GM18505 (cell line): ENCODE results near the gene RARG.
"Not testable (repeated sequence)": the region's sequence is repeated elsewhere in the genome, so short reads cannot be mapped to it uniquely, and the experiment has no call there.

Experiments used
- ATAC-seq: cut with Tn5 transposase; IDR thresholded peaks from one replicate; pipeline ENCODE4 v1.9.1; 2021; ENCODE audit not compliant: unreplicated experiment
- POLR2A ChIP-seq: IDR thresholded peaks from 4 replicates; pipeline ENCODE4 v1.6.1; 2011; ENCODE audit warnings: borderline replicate concordance; ENCODE audit not compliant: insufficient read depth, insufficient read length; ENCODE audit errors: extremely low read depth

RARG gene

DNA sequence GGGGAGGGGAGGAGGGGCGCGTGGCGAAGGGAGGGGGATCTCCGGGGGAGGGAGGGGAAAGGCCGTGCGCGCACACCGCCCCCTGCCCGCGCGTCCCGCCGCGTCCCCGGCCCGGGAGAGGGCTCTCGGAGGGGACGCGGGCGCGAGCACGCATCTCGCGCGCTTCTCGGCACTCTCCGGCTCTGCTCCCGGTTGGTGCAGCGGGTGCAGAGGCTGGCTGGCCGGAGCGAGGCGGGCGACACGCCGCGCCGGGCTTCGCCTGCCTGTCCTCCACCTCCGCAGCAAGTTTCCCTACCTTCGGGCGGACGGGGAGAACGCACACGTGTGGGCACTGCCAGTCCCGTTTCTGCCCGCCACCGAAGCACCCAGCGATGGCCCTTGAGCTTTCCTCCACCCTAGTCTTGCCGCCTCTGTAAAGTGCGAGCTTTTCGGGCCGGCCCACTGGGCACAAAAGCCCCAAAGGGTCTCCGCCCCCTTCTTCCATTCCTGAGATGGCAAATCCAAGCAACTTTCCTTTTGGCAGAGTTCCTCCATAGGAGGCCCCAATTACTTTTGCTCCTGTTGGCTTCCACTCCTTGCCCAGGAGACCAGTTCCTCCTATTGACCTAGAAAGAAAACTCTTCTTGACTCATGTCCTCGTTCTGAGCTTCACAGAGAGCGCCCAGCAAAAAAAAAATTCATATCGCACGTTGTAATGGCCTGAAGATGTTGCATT is 50.9 kb downstream of the RARG start:
- ATAC-seq, result peak; percentile 46
- peak; percentile 27 for TF ChIP-seq POLR2A

DNA sequence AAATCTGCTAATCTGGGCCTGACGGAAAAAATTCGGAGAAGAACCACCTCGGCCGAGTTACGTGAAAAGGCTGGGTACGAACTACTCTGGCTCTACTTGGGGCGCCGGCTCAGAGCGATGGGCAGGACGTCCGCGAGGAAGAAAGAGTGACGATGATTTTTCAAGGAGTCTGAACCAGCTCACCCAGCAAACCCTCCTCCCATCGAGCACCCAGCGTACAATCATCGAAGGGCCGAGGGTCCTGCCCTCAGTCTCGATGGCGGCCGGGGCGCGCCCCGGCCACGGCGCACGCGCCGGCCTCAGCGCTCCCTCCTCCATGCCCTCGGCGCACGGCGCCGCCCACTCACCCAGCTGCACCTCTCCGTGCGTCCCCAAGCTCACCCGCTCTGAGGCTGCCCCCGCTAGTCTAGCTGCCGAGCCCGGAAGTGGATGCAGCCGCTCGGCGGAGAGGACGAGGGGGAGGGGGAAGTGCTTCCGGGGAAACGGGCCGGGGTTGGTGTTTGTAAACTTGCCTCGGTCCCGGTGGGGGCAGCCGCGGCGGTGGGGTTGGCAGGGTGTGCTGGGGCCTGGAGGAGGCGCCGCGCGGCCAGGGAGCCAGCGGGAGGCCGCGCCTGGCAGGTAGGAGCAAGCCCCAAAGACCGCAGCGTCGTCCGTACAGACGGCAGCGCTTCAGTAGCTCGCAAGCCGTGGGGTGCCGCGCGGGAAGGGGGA is 51.6 kb downstream of the RARG start, which contains the start of the genes CSAD and ZNF740:
Gene CSAD, minus strand, starts transcription at position 706 of the 711 bp plus-strand sequence. CDS start 7,455 bp downstream, outside the sequence.
Gene ZNF740, plus strand, starts transcription at position 503 of the 711 bp plus-strand sequence. CDS start 1,262 bp downstream, outside the sequence.
- peak; percentile 90 for TF ChIP-seq POLR2A
- peak; percentile 88 for ATAC-seq

DNA sequence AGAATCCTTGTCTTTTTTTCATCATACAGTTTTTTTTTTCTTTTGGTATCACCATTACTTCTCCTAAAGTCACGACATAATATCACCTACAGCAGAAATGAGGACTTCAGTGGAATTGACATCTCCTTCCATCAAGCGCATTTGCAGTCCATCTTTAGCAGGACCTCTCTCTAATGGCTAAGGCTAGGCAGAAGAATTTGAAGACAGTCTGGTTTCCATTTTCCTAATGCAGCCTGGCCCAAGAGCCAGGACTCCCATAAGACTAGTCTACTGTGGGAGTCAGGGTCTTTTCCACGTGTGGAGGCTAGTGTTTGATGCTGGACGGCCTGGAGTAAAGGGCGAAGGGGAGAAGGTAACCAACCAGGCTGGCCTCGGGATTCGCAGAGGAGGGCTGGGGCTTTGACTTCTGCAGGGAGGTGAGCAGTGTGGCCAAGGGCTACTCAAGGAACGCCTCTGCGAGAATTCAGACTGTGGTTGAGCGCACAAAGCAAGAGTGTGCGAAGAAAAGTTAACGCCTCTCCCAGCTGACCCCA is 52.3 kb downstream of the RARG start:
- TF ChIP-seq POLR2A, result no peak
- peak; percentile 1 for ATAC-seq

DNA sequence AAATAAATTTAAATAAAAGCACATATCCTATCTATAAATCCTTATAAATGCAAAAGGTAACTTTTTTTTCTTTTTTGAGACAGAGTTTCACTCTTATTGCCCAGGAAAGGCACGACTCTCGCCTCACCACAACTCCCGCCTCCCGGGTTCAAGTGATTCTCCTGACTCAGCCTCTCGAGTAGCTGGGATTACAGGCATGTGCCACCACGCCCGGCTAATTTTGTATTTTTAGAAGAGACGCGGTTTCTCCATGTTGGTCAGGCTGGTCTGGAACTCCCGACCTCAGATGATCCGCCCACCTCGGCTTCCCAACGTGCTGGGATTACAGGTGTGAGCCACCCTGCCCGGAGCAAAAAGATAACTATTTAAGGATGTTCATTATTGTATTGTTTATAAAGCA is 53.2 kb downstream of the RARG start:
- not testable (repeated sequence) for ATAC-seq

DNA sequence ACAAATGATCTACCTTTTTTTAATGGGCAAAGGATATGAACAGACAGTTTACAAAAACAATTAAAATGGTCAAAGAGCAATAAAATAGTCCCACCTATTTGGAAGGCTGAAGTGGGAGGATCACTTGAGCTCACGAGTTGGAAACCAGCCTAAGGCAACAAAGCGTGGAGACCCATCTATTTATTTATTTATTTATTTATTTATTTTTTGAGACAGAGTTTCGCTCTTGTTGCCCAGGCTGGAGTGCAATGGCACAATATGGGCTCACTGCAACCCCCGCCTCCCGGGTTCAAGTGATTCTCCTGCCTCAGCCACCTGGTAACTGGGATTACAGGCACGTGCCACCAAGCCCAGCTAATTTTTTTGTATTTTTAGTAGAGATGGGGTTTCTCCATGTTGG is 54.6 kb downstream of the RARG start:
- not testable (repeated sequence) for ATAC-seq

DNA sequence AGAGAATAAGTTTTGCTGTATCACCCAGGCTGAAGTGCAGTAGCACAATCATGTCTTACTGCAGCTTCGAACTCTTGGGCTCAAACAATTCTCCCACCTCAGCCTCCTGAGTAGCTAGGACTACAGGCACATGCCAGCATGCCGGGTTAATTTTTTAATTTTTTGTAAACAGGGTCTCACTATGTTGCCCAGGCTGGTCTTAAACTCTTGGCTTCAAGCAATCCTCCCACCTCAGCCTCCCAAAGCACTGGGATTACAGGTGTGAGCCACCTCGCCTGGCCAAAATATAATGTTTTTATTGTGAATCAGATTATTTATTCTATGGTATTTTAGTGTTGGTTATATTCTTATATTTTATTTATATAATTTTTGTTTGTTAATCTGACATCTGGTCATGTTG is 55.3 kb downstream of the RARG start:
- no peak for ATAC-seq

DNA sequence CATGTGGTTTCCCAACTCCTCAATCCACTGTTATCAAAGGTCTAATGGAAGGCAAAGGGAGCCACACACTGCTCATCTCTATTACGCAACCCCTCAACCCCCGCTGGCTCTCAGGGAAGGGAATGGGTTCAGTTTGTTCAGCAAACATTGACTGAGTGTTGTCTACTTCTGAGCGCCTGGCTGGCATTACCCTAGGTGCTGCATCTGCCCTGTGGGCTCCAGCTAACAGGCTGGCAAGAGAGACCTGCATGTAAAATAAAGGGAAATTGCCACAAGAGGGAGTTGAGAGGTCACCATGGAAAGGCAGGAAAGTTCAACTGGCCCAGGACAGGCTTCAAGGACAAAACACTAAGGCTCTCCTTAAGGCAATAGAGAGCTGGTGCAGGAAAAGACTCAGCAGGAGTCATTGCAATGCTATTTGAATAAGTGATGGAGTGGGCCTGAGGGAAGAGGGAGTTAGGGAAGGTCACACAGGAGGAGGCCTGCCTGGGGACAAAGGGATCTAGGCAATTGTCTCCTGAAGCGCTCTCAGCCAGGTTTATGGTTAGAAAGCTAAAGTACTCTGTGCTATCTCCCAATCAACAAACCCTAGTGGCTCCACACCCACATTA is 57.0 kb downstream of the RARG start:
- no peak for ATAC-seq
- no peak for TF ChIP-seq POLR2A

More for the DNA sequence above, 55.3 kb downstream of the RARG start:
- TF ChIP-seq POLR2A, result no peak

DNA sequence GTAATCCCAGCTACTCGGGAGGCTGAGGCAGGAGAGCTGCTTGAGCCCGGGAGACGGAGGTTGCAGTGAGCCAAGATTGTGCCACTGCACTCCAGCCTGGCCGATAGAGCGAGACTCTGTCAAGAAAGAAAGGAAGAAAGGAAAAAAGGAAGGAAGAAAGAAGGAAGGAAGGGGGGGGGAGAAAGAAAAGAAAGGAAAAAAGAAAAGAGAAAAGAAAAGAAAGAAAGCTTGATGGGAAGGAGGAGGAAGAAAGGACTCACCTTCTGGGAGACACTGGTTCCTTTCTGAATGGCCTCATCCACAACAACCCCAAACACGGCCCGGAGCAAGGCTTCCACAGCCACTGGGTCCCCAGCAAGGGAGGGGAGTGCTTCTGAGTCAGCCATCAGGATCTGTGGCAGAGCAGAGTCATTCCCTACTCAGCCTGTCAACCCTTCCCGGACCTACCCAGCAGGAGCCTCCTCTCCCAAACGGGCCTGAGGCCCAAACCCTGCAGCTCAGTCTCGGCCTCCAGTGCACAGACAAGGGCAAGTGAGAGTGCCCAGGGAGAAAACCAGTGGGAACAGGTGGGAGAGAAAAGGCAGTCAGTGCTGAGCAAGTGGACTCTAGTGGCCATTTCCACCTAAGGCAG is 58.8 kb downstream of the RARG start:
- no peak for ATAC-seq
- TF ChIP-seq POLR2A, result no peak

DNA sequence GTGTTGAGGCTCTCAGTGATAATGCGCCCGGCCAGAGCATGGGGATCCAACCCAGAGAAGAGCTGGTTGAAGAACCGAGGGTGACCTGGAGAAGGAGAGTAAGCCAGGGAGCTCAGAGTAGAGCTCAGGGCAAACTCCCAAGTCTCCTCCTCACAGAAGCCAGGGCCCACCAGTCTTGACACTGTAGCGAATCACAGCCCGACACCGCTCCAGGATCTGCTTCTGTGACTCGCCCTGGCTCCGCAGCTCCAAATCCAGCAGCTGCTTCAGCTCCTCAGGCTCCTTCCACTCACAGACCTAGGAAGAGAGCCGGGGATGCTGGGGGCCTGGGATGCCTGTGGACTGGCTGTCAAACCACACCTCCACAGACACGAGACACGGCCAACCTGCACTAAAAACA is 59.7 kb downstream of the RARG start:
- no peak for TF ChIP-seq POLR2A
- ATAC-seq, result no peak

DNA sequence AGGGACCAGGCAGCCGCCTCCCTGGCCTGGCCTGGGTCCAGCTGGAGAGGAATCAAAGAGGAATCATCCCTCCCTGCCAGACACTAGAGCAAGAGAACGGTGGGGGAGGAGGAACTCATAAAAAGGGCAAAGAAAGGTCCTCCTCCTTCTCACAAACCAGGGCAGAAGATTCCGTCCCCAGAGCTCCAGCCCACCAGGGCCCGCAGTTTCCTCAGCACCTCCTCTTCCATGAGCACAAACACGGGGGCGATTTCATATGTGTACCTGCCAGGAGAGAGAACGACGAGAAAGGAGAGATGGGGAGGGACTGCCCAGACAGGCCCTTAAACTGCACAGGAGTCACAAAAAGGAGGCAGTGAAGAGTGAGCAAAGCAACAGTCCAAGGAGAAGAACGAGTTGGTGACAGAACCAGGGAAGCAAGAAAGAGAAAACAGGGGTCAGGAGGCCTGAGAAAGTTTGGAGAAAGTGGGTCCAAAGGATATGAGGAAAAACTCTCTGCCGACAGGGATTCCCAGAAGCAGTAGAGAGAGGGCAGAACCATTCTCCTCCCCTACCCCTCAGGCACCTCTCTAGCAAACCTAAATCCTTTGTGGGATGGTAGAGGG is 60.2 kb downstream of the RARG start:
- no peak for TF ChIP-seq POLR2A
- ATAC-seq, result no peak

DNA sequence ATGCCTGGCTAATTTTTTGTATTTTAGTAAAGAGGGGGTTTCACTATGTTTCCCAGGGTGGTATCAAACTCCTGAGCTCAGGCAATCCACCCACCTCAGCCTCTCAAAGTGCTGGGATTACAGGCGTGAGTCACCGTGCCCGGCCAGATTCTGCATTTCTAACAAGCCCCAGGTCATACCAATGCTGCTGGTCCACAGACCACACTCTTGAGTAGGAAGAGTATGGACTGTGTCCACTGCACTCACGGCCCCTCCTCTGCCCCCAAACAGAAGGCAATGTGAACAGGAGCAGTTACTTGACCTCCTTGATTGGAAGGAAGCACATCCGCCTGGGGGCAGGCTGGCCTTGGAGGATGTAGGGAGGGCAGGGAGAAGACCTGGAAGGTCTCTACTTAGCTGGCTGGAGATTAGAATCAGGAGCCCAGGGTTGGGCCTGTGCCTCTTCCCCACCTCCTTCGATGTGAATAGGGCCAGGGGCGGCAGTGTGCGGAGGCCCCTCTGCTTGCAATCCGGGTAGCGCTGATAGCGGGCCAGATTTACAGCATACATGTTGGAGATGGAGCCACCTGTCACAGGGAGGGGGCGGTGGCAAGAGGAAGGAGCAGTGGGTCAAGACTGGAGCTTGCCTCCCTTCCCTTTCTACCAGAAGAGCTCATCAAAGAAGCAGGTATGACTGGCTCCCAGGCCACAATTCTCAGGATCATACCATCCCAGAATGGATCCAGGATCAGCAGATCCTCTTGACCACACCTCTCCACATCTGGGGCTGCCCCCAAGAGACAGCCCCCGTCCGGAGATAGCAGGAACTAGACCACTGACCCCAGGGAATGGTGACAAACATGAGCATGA is 60.9 kb downstream of the RARG start:
- ATAC-seq, result no peak
- TF ChIP-seq POLR2A, result no peak

DNA sequence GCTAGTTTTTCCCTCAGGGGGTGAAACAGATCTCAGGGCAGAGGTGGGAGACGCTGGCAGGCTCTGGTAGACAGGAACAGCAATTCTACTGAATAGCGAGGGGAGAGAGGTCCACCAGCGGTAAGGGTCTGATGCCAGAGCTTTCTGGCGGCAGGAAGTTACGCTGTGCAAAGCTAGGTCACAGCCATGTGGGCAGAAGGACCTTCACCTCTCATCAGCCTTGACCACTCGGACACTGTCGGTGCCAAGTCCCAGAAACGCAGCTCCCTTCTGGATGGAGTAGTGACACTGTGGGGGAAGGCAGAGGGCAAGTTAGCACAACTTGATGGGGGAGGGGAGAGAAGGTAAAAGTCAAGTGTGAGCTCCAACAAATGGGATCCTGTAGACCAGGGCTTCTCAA is 61.8 kb downstream of the RARG start:
- TF ChIP-seq POLR2A, result no peak
- ATAC-seq, result no peak
